Measurements from ENCODE around the gene LHFPL3. TPM values are rescaled to one million over a fixed set of nuclear protein-coding genes. Genes with fewer than 3 reads are reported as not detected.

The LHFPL3 gene
- total RNA-seq, 4 donors from 2014 or later, result not detected

- TF ChIP-seq POLR2A (IDR thresholded peaks at IDR 0.05) (no peak), CTCF (IDR thresholded peaks at IDR 0.05) (no peak)
- Histone ChIP-seq H3K4me3 (replicated peaks in 1 of 3) (no peak overlapping the region), H3K4me1 (no peaks in the 10 kb centered on the region), H3K27me3 (no peaks in the 10 kb centered on the region), H3K9me3 (no peaks in the 10 kb centered on the region), H3K27ac (no peak overlapping the region), H3K36me3 (no peaks in the 10 kb centered on the region)
- no peak for DNase-seq
- 38 to 43% methylated on average over 5 of the region's 5 CpGs for WGBS, 2 donors
- intact Hi-C loops (cut with DNase I), result no loop called here
These were observed 529.3 kb downstream of the LHFPL3 start for GRCh38 chr7:104857458-104858425.

- Histone ChIP-seq H3K9me3 (no peaks in the 10 kb centered on the region), H3K27me3 (no peaks in the 10 kb centered on the region), H3K4me3 (replicated peaks in 1 of 3) (no peak overlapping the region), H3K36me3 (no peaks in the 10 kb centered on the region), H3K27ac (no peak overlapping the region), H3K4me1 (no peaks in the 10 kb centered on the region)
- intact Hi-C loops (cut with DNase I), result no loop called here
- TF ChIP-seq CTCF (IDR thresholded peaks at IDR 0.05) (no peak), POLR2A (IDR thresholded peaks at IDR 0.05) (no peak)
- WGBS, 2 donors, result 91 to 92% methylated on average over 4 of the region's 4 CpGs
- DNase-seq, result no peak
These were observed 531.5 kb downstream of the LHFPL3 start for GRCh38 chr7:104859754-104860426.

- Histone ChIP-seq H3K27ac (no peak overlapping the region), H3K27me3 (no peaks in the 10 kb centered on the region), H3K4me3 (replicated peaks in 1 of 3) (no peak overlapping the region), H3K4me1 (no peaks in the 10 kb centered on the region), H3K9me3 (no peaks in the 10 kb centered on the region), H3K36me3 (no peaks in the 10 kb centered on the region)
- DNase-seq, result no peak
- TF ChIP-seq POLR2A (IDR thresholded peaks at IDR 0.05) (no peak), CTCF (IDR thresholded peaks at IDR 0.05) (no peak)
- intact Hi-C loops (cut with DNase I), result no loop called here
- WGBS, 2 donors, result 45 to 46% methylated on average over 5 of the region's 5 CpGs
These were observed 533.5 kb downstream of the LHFPL3 start for GRCh38 chr7:104861729-104862390.

- 59 to 75% methylated on average over 7 of the region's 7 CpGs for WGBS, 2 donors
- no peaks in the 10 kb centered on the region for H3K4me1 ChIP-seq
- H3K36me3 ChIP-seq, result no peaks in the 10 kb centered on the region
- TF ChIP-seq POLR2A (IDR thresholded peaks at IDR 0.05) (no peak), CTCF (IDR thresholded peaks at IDR 0.05) (no peak)
- no peak overlapping the region for H3K27ac ChIP-seq
- intact Hi-C loops (cut with DNase I), result no loop called here
- H3K4me3 ChIP-seq (replicated peaks in 1 of 3), result no peak overlapping the region
- no peaks in the 10 kb centered on the region for H3K27me3 ChIP-seq
- H3K9me3 ChIP-seq, result no peaks in the 10 kb centered on the region
- no peak for DNase-seq
These were observed 534.3 kb downstream of the LHFPL3 start for GRCh38 chr7:104862719-104863118.

All from thyroid gland (tissue), 4 donors.